Gastrocnemius medialis (tissue), 4 donors: ENCODE results near the gene THAP2. TPM values are rescaled to one million over a fixed set of nuclear protein-coding genes. Genes with fewer than 3 reads are reported as not detected.
A peak's percentile ranks its signal among the peaks of the same experiment; 100 is the strongest.
"Not testable (repeated sequence)": the region's sequence is repeated elsewhere in the genome, so short reads cannot be mapped to it uniquely, and the experiment has no call there.

Source experiments
- ATAC-seq, 2 donors: fragments of 150-250 bp; one replicate each; pipeline ENCODE4 v1.9.1; 2016
- DNase-seq, 2 donors: peaks; one replicate each; pipeline ENCODE4 v3.0.0-alpha.2; 2019
- H3K27ac ChIP-seq, 4 donors: fragments of 200-600 bp; sonication (generic); 1 replicate in 1 of 4; 2 replicates in 3 of 4; pipeline ENCODE4 v1.5.1; 2016 to 2018; ENCODE audit warnings: mild to moderate bottlenecking in 2 of 4, moderate library complexity in 1 of 4
- H3K27me3 ChIP-seq, 3 donors: fragments of 200-600 bp; sonication (generic) in 2 of 3; 1 replicate in 1 of 3; 2 replicates in 2 of 3; pipeline versions ENCODE4 v1.5.1 to v1.6.0; 2016 to 2019; ENCODE audit warnings: mild to moderate bottlenecking in 1 of 3, moderate library complexity in 1 of 3
- H3K36me3 ChIP-seq, 2 donors: fragments of 200-600 bp; sonication (generic) in 1 of 2; one replicate each; pipeline ENCODE4 v1.5.1; 2017 to 2018
- H3K4me1 ChIP-seq, 2 donors: fragments of 200-600 bp; sonication (generic) in 1 of 2; one replicate each; pipeline ENCODE4 v1.5.1; 2016 to 2017; ENCODE audit warnings: mild to moderate bottlenecking in 2 of 2
- H3K4me3 ChIP-seq, 4 donors: fragments of 200-600 bp; sonication (generic) in 3 of 4; 1 replicate in 1 of 4; 2 replicates in 3 of 4; pipeline ENCODE4 v1.5.1; 2016 to 2019; ENCODE audit warnings: mild to moderate bottlenecking in 2 of 4
- H3K9me3 ChIP-seq, 3 donors: fragments of 200-600 bp; sonication (generic) in 2 of 3; 1 replicate in 1 of 3; 2 replicates in 2 of 3; pipeline ENCODE4 v1.5.1; 2016 to 2019
- POLR2A ChIP-seq, 2 donors: fragments of 450-650 bp; IDR thresholded peaks; one replicate each; pipeline ENCODE4 v1.6.1; 2017; ENCODE audit warnings: antibody characterized with exemption in 2 of 2, mild to moderate bottlenecking in 2 of 2, moderate library complexity in 2 of 2
- in situ Hi-C, 4 donors: fragments of 200-750 bp; cut with MboI; loops; one replicate each; pipeline versions ENCODE4 v1.15.0 to v1.8.0; 2017; ENCODE audit warnings: low sequenced_read_pairs in 4 of 4
- intact Hi-C: fragments of 100-400 bp; cut with DNase I; formaldehyde crosslinking; loops from one replicate; pipeline ENCODE4 v1.15.1; 2023; ENCODE audit warnings: low total_unique reads
- total RNA-seq, 4 donors: library from RNA; depleted of rRNA; stranded (reverse); fragments of >200 nt; gene quantifications; one replicate each; pipeline versions ENCODE4 v1.1.0 to v1.2.3, GENCODE V29; 2016
- TF ChIP-seq, protein P1 (sequence below), 5 experiments: fragments of 450-650 bp in 3 of 5; fragments of 200-600 bp in 2 of 5; sonication (generic) in 2 of 5; IDR thresholded peaks in 4 of 5; conservative IDR thresholded peaks in 1 of 5; 1 replicate in 4 of 5; 2 replicates in 1 of 5; pipeline ENCODE4 v1.5.1; 2016 to 2019; ENCODE audit warnings: antibody characterized with exemption in 5 of 5, mild to moderate bottlenecking in 3 of 5, moderate library complexity in 3 of 5

The THAP2 gene
- total RNA-seq, 4 donors from 2014 or later, result 0.93 to 6.6 (median 3.2) TPM

DNA sequence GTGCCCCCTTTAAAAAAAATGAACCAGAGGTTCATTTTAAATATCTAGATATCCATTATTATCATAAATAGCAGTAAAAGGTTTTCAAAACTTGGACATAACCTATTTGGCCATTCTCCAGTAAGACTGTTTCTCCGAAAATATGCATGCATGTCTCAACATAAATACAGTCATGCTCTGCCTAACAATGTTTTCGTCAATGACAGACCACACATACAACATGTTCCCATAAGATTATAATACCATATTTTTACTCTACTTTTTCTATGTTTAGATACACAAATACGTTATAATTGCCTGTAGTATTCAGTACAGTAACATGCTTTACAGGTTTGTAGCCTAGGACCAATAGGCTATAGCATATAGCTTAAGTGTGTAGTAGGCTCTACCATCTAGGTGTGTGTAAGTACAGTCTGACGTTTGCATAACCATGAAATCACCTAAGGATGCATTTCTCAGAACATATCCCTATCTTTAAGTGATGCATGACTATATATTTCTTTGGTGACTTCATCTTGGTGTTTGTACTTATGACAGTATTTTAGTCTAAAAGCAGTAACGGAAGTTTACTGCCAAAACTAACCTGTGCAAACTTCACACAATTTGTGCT, 25.0 kb downstream of the THAP2 start:
- Histone ChIP-seq H3K27me3 (no peaks in the 10 kb centered on the region), H3K9me3 (no peaks in the 10 kb centered on the region), H3K27ac (peak overlapping the region in 3 of 4 donors; percentile 12 to 90 (median 19)), H3K36me3 (no peaks in the 10 kb centered on the region), H3K4me1 (peaks cover 47 to 62% of the 10 kb centered on the region in 2 donors), H3K4me3 (no peak overlapping the region)
- intact Hi-C loops (loop anchor here (5.0 to 10.0 kb wide), 2 partner anchors 158 to 544 kb away; no protein-coding TSS in a partner anchor), in situ Hi-C loops (loop anchor here in 1 of 4 donors (10.0 kb wide), 1 partner anchor 66 kb away; the partner anchor contains the start of gene RAB21)
- TF ChIP-seq, protein P1, sequence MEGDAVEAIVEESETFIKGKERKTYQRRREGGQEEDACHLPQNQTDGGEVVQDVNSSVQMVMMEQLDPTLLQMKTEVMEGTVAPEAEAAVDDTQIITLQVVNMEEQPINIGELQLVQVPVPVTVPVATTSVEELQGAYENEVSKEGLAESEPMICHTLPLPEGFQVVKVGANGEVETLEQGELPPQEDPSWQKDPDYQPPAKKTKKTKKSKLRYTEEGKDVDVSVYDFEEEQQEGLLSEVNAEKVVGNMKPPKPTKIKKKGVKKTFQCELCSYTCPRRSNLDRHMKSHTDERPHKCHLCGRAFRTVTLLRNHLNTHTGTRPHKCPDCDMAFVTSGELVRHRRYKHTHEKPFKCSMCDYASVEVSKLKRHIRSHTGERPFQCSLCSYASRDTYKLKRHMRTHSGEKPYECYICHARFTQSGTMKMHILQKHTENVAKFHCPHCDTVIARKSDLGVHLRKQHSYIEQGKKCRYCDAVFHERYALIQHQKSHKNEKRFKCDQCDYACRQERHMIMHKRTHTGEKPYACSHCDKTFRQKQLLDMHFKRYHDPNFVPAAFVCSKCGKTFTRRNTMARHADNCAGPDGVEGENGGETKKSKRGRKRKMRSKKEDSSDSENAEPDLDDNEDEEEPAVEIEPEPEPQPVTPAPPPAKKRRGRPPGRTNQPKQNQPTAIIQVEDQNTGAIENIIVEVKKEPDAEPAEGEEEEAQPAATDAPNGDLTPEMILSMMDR (IDR thresholded peaks at IDR 0.05 in 4 of 5, conservative IDR thresholded peaks at IDR 0.05 in 1 of 5), result no peak
- no peak for TF ChIP-seq POLR2A (IDR thresholded peaks at IDR 0.05)
- ATAC-seq (no peak), DNase-seq (no peak)

DNA sequence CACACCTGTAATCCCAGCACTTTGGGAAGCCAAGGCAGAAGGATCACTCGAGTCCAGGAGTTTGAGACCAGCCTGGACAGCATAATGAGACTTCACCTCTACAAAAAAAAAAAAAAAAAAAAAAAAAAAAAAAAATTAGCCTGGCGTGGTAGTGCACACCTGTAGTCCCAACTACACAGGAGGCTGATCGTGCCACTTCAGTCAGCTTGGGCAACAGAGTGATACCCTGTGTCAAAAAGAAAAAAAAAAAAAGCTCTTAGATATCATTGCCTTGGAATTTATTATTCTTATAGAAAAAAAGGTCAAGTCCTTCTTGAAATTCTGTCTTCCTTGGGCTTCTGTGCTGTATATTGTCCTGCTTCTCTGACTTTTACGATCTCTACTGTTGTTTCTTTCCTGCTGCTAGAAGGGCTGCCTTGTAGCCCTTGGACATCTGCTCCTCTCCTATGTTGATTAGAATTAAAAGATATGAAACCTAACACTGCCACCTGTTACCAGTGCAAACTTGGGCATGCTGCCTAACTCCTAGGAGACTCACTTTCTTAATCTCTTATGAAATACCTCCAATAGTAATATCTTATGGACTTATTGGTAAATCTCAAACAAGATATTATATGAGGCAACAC, 27.5 kb downstream of the THAP2 start:
- ATAC-seq (peak; percentile 63 to 80), DNase-seq (no peak)
- peak overlapping the region; percentile 57 to 75 (median 63) for H3K27ac ChIP-seq
- in situ Hi-C loops (loop anchor here in 1 of 4 donors (5.0 kb wide), 1 partner anchor 61 kb away; the partner anchor contains the start of gene RAB21), intact Hi-C loops (no loop called here)
- H3K36me3 ChIP-seq, result peaks cover 0 to 7% of the 10 kb centered on the region in 2 donors
- TF ChIP-seq, protein P1 (IDR thresholded peaks at IDR 0.05 in 4 of 5, conservative IDR thresholded peaks at IDR 0.05 in 1 of 5), result no peak
- no peak for TF ChIP-seq POLR2A (IDR thresholded peaks at IDR 0.05)
- H3K9me3 ChIP-seq, result no peaks in the 10 kb centered on the region
- peak overlapping the region in 1 of 4 donors; percentile 7 for H3K4me3 ChIP-seq
- H3K4me1 ChIP-seq, result peaks cover 55 to 64% of the 10 kb centered on the region in 2 donors
- H3K27me3 ChIP-seq, result no peaks in the 10 kb centered on the region

DNA sequence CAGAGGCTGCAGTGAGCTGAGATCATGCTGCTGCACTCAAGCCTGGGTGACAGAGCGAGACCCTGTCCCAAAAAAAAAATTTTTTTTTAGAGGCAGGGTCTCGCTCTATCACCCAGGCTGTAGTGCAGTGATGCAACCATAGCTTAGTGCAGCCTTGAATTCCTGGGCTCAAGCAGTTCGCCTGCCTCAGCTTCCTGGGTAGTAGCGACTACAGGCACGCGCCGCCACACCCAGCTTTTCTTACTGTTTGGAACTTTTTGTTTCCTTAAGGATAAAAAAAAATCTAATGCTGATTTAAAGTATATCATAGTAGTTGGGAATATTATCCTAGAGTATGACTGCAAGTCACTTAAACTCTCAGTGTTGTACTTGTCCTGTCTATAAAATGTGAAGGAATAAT, 29.0 kb downstream of the THAP2 start:
- Histone ChIP-seq H3K4me3 (no peak overlapping the region), H3K4me1 (peaks cover 42 to 50% of the 10 kb centered on the region in 2 donors), H3K27me3 (no peaks in the 10 kb centered on the region), H3K27ac (peak overlapping the region; percentile 47 to 72 (median 60)), H3K9me3 (no peaks in the 10 kb centered on the region), H3K36me3 (peaks cover 0 to 22% of the 10 kb centered on the region in 2 donors)
- TF ChIP-seq POLR2A (IDR thresholded peaks at IDR 0.05), result no peak
- TF ChIP-seq, protein P1 (IDR thresholded peaks at IDR 0.05 in 4 of 5, conservative IDR thresholded peaks at IDR 0.05 in 1 of 5), result no peak
- no peak for DNase-seq
- no peak for ATAC-seq
- in situ Hi-C loops, result loop anchor here in 1 of 4 donors (5.0 kb wide), 1 partner anchor 59 kb away; the partner anchor contains the start of gene RAB21
- intact Hi-C loops, result no loop called here

DNA sequence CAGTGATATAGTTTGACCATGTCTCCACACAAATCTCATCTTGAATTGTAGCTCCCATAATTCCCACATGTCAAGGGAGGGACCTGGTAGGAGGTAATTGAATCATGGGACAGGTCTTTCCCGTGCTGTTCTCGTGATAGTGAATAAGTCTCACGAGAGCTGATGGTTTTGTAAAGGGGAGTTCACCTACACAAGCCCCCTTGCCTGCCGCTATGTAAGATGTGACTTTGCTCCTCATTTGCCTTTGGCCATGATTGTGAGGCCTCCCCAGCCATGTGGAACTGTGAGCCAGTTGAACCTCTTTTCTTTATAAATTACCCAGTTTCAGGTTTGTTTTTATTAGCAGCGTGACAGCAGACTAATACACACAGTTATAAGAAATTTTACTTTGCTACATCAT, 29.6 kb downstream of the THAP2 start:
- in situ Hi-C loops, result loop anchor here in 1 of 4 donors (5.0 kb wide), 1 partner anchor 59 kb away; the partner anchor contains the start of gene RAB21
- Histone ChIP-seq H3K4me1 (peaks cover 38 to 45% of the 10 kb centered on the region in 2 donors), H3K36me3 (peaks cover 0 to 27% of the 10 kb centered on the region in 2 donors), H3K27ac (peak overlapping the region; percentile 47 to 72 (median 60))
- H3K27me3 ChIP-seq, H3K9me3 ChIP-seq, DNase-seq, ATAC-seq, H3K4me3 ChIP-seq, intact Hi-C loops: not testable (repeated sequence)
